CD4-positive, alpha-beta T cell treated with Interleukin-10 for 1 hour (primary cell): Measurements from ENCODE around the gene ZBTB44.
"Not testable (repeated sequence)": the region's sequence is repeated elsewhere in the genome, so short reads cannot be mapped to it uniquely, and the experiment has no call there.

ENCODE experiments used
- DNase-seq: peaks from one replicate; pipeline ENCODE4 v3.0.0-alpha.2; 2020

ZBTB44 gene

DNA sequence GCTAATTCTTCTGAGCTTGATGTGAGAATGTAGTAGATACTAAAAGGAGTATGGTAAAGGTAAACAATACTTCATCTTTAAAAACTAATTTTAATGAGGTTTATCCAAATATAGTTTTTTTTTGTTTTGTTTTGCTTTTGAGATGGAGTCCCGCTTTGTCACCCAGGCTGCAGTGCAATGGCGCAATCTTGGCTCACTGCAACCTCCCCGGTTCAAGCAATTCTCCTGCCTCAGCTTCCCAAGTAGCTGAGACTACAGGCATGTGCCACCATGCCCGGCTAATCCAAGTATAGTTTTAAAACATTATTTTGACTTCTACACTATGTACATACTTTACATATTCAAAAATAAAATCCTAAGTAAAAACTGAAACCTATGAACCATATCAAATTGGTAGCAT is 4.1 kb downstream of the ZBTB44 start:
- DNase-seq: no peak

DNA sequence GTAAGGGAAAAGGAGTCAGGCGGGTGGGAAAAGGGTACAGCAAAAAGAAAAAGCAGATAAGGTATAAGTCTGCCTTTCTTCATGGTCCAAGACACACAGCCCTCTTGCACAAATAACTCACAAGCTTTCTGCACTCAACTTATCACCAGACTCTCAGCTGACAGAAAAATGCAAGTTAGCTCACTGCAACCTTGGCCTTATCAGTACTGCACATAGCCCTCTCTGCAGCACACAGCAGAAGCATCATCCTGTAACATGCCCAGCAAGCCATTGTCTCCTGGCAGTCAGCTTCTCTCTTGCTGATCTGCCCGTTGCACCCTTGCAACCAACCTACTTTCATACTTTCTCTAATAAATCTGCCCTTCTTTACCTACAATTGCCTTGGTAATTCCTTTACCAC is 5.8 kb downstream of the ZBTB44 start:
- no peak for DNase-seq

DNA sequence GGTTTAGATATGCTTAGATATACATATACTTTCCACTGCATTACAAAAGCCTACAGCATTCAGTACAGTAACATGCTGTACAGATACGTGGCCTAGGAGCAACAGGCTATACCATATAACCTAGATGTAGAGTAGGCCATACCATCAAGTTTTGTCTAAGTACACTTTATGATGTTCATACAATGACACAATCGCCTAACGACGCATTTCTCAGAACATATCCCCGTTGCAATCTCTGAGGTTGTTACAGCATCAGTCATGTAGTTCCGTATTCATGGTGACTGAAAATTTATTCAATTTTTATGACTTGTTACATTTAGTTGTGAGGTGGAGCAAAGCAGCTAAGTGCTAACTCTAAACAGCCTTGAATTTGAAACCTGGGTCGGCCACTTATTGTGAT is 6.7 kb downstream of the ZBTB44 start:
- DNase-seq: no peak

DNA sequence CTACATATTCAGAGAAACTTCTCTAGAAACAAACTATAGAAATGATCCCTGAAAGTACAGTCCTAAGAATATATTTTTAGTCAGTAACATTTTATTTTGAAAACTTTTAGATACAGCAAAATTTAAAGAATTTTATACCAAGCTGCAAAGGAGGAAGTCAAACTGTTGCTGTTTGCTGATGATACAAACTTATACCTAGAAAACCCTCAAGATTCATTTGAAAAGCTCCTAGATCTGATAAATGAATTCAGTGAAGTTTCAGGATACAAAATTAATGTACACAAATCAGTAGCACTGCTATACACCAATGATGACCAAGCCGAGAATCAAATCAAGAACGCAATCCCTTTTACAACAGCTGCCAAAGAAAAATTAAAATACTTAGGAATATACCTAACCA is 10.1 kb downstream of the ZBTB44 start:
- DNase-seq: no peak

DNA sequence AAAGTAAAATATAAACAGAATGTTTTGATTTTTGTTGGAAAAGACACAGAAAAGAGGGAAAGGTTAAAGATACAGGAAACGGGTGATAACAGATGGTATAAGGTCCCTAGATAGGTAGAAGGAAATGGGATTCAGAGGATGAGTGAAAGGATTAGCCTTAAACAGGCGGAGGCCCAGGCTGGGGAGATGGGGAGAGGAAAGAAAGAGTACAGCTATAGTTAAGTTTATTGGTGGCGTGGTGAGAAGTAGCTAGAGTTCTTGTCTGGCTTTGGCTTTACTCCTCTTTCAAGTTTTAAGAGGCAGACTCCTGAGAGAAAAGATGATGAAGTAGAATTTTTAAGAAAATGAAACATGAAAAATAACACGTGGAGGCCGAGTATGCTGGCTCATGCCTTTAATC is 13.7 kb downstream of the ZBTB44 start:
- DNase-seq: no peak

DNA sequence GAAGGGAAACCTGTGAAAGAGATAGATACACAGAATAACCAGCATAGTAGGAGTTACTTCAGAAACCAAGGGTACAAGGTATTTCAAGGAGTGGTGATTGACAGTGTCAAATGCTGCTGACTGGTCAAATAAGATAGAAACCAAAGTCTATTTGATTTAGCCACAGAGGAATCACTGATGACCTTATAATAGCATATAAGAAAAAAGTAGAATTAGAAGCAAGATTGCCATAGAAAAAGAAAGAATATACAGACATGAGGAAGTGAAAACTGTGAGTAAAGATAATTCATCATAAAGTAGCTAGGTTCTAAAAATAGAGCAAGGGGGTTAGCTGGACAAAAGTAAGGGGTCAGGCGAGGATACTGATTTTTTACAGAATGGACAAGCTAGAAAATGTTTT is 14.2 kb downstream of the ZBTB44 start:
- no peak for DNase-seq

DNA sequence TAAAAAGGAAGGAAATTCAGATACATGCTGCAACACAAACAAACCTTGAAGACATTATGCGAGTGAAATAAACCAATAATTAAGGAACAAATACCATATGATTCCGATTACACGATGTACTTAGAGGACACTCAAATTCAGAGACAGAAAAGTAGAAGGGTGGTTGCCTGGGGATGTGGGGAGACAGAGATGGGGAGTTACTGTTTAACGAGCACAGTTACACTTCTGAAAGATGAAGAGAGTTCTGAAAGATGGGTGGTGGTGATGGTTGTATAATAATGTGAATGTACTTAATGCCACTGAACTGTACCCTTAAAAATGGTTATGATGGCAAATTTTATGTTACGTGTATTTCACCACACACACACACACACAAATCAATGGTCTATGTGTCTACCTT is 14.7 kb downstream of the ZBTB44 start:
- no peak for DNase-seq

DNA sequence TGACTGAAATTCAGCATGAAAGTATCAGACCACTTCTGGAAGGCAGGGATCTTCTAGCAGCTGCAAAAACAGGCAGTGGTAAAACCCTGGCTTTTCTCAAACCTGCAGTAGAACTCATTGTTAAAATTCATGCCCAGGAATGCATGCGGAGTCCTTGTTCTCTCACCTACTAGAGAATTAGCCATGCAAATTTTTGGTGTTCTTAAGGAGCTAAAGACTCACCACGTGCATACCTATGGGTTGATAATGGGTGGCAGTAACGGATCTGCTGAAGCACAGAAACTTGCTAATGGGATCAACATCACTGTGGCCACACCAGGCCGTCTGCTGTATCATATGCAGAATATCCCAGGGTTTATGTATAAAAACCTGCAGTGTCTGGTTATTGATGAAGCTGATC is 19.1 kb downstream of the ZBTB44 start:
- DNase-seq: no peak

DNA sequence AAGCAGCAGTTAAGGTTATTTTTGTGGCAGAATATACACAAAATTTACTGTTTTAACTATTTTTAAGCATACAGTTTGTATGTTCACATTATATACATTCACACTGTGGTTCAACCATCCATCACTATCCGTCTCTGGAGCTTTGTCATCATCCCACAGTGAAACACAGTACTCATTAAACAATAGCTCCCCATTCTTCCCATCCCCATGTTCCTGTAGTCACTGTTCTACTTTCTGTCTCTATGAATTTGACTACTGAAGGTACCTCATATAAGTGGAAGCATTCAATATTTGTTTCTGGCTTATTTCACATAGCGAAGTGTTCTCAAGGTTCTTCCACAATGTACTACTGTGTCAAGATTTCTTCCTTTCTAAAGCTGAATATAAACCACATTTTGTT is 32.6 kb downstream of the ZBTB44 start:
- no peak for DNase-seq

DNA sequence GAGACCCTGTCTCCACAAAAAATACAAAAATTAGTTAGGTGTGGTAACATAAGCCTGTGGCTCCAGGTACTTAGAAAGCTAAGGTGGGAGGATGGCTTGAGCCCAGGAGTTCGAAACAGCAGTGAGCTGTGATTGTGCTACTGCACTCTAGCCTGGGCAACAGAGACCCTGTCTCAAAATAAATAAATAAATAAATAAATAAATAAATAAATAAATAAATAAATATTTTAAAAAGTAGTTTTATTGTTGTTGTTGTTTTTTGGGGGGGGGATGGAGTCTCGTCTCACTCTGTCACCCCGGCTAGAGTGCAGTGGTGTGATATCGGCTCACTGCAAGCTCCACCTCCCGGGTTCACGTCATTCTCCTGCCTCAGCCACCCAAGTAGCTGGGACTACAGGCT is 33.4 kb downstream of the ZBTB44 start:
- DNase-seq: not testable (repeated sequence)

DNA sequence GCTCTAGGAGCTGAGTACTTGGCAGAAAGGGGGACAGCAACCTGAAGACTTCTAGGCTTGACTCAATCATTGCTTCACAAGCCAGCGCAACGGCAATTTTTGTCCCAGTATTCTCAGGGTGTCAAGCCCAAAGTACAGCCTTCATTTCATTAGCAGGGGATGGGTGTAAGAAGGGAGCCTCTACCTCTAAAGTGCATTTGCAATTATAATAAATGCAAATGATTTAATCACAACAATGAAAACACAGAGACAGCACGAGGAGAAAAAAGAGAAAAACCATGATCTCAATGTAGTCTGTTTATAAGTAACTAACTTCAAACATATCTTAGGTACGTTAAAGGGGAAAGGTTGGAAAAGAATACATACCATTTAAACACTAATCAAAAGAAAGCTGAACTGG is 34.7 kb downstream of the ZBTB44 start:
- DNase-seq: no peak

DNA sequence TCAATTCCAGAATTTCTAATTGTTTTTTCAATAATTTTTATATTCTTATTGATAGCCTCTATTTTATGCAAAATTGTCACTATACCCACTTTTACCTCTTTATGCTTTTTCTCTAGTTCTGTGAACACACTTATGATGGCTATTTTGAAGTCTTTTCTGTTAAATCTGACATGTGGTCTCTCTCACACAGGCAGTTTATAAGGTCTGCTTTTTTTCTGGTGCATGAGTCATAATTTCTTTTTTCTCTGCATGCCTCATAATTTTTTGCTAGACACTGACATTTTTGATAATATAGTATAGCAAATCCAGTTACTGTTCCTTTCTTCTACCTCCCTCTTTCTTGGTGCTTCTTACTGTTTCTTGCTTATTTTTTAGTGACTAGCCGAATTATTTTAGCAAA is 36.0 kb downstream of the ZBTB44 start:
- no peak for DNase-seq

DNA sequence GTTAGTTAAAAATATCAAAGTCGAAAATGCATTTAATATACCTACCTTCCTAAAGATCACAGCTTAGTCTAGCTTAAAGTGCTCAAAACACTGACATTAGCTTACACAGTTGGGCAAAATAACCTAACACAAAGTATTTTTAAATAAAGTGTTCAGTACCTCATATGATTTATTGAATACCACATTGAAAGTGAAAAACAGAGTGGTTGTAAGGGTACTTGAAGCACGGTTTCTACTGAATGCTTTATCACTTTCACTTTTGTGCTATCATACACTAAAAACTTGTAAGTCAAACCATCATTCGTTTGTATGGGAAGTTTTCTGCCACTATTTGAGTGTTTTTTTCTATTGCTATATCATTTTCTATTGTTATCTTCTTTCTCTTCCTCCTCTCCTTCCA is 36.6 kb downstream of the ZBTB44 start:
- no peak for DNase-seq

DNA sequence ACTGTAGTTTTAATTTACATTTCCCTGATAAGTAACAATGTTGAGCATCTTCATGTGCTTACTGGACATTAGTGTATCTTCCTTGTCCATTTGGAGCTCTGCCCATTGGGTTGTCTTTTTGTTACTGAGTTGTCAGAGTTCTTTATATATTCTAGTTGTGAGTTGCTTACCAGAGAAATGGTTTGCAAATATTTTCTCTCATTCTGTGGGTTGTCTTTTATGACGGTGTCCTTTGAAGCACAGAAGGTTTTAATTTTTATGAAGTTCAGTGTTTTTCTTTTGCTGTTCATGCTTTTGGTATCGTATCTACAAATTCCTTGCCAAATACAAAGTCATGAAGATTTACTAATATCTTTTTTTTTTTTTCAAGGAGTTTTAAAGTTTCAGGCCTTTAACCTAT is 42.4 kb downstream of the ZBTB44 start:
- DNase-seq: no peak

DNA sequence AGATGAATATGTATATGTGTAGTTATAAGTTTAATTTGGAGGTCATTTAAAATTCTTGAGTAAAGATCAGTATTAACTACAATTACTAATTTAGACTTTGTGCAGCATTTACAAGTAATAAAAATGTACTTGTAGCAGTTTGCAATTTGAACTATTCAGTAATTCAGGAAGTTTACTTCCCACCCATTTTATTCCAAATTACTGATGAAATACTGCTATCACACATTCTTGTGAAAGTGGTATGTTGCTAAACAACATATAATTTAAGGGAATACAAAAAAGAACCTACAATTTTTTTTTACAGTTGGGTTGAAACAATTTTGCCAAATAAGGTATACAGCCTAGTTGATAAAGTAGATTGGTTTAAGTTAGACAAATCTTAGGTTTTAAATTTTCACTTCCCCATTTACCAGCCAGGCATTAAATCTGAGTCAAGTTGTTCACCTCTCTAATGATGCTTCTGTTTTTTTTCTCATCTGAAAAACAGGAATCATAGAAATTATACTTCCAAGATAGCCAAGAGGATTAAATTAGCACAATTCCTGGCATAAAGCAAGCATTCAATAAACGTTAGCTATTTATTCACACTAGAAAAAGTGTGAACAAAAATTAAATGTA is 45.3 kb downstream of the ZBTB44 start:
- DNase-seq: no peak

DNA sequence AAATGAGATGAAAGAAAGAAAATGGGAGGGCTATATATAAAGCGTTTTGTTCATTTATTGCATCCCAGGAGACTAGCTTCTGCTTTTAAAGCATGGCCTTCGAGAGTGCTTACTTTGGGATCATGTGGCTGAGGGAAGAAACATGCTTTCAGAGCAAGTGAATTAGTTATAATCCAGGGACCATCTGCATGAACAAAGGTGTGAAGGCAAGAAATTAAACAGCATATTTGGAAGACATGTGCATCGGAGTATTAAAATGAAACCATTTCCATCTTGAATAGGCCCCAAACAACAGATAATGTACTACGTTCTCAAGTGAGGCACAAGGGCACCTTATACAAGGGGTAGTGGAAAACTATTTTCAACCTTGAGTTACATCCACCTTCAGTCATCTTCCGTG is 51.4 kb downstream of the ZBTB44 start:
- DNase-seq: no peak

DNA sequence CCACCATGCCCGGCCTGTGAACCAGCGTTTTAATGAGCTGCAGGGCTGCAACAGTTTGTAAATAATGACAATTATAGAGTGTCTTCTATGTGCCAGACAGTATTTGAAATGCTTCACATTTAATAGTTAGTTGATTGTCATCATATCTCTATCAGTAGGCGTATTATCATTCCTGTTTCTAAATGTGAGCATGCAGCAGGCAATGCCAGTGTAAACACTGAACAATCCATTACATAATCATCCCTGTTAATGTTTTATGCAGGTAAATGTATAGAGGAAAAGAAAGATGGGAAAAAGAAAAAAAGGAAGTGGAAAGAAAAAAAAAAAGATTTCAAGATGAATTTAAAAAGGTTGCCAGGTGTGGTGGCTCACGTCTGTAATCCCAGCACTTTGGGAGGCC is 52.3 kb downstream of the ZBTB44 start:
- no peak for DNase-seq

DNA sequence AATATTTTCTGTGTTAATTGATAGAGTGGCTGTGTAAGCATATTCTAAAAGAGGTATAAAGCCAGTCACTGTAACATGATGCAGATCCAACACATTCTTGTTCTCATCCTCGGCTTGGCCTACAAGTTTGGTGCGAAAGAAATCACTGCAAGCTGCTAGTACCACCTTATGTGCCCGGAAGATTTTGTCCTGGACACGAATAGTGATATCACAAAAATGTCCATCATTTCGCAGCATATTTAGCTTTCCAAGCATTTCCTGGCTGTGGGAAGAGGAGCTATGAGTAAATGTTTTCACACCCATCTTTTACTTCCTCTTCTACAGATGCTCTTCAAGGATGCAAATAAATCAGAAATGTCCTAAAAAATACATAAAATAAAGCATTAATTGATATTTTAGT is 53.1 kb downstream of the ZBTB44 start:
- DNase-seq: no peak

DNA sequence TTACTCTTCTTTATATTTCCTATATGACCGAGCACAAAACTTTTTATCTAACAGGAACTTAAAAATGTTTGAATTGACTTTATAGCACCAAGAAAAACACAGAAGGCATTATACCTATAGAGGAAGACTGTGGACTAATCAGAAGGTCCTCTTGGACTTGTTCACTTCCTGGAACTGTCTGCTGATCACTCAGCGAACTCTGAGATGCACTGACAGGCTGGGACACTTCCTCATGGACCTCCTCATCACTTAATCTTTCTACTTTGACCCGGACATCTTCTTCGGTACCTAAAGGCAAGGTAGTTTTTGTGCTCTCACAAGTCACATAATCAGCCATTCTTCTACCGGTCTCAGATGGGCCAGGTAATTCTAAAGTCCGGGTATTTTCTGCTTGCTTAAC is 54.0 kb downstream of the ZBTB44 start:
- no peak for DNase-seq

DNA sequence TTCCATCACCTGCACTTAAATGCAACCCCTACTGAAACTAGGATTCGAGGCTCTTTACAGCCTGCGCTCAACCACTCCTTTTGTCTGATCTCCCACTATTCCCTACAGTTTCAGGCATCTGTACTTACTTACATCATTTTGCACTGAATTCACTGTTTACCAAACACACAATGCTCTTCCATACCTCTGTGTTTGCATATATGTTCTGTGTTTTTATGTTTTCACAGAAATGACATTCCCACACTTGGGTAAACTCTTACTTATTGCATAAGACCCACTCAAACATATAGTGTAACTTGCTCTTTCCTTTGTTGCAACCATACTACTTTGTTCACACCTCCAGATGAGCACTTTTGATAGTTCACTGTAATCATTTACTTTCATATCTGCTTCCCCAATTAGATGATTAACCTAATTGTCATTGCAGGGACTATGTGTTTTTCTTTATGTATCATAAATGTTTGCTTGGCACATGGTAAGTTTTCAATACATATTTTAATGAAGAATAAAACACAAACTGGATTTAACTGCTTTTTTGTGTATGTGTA is 54.6 kb downstream of the ZBTB44 start:
- no peak for DNase-seq

DNA sequence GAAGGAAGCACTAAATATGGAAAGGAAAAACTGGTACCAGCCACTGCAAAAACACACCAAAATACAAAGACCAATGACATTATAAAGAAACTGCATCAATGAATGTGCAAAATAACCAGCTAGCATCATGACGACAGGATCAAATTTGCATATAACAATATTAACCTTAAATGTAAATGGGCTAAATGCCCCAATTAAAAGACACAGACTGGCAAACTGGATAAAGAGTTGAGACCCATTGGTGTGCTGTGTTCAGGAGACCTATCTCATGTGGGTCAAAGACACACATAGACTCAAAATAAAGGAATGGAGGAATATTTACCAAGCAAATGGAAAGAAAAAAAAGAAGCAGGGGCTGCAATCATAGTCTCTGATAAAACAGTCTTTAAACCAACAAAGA is 63.0 kb downstream of the ZBTB44 start:
- DNase-seq: not testable (repeated sequence)

DNA sequence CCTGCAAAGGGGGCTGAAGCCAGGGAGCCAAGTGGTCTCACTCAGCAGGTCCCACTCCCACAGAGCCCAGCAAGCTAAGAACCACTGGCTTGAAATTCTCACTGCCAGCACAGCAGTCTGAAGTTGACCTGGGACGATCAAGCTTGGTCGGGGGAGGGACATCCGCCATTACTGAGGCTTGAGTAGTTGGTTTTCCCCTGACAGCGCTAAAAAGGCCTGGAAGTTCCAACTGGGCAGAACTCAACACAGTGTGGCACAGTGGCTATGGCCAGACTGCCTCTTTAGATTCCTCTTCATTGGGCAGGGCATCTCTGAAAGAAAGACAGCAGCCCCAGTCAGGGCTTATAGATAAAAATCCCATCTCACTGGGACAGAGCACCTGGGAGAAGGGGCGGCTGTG is 64.8 kb downstream of the ZBTB44 start:
- DNase-seq: not testable (repeated sequence)

DNA sequence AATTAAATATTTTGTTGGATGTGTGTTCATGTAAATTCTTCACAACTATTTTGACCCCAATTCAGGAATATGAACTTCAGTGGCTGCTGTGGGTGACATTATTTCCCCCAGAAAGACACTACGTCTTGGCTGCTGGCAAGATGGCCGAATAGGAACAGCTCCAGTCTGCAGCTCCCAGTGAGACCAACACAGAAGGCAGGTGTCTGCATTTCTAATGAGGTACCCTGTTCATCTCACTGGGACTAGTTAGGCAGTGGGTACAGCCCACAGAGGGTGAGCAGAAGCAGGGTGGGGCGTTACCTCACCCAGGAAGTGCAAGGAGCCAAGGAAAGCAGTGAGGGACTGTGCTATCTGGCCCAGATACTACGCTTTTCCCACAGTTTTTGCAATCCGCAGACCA is 65.3 kb downstream of the ZBTB44 start:
- no peak for DNase-seq

DNA sequence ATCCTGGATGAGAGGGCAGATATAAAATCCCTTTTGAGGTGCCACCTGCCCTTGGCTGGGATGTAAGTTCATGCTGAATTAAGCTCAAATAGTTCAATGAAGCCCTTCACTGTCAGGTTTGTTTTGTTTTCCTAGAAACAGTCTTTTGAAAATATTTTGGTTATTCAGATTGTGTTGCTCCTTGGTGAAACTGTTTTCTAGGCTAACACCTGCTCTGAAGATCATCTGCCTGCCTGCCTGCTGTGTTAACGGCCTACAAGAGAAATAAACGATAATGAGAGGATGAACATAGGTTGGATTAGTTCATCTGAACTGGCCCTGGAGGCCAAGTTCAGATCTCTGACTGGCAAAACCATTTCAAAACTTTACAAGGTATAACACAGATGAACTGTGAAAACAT is 67.4 kb downstream of the ZBTB44 start:
- DNase-seq: no peak

DNA sequence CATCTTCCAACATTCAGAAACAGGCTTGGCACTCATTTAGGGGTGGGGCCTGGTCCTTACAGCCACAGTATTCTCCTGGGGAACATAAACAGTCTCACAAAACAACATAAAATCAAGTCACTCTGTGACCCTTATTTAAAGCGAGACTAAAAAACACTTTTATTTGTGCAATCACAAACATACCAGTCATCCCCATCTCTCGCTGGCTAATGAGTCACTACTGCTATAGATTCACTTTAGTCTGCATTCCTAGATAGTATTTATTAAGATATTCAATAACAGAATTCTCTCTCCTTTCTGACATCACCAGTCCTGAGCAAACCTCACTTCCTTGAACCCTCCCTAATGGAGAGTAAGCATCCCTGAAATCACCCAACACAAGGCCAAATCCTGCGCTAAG is 68.0 kb downstream of the ZBTB44 start:
- DNase-seq: no peak

DNA sequence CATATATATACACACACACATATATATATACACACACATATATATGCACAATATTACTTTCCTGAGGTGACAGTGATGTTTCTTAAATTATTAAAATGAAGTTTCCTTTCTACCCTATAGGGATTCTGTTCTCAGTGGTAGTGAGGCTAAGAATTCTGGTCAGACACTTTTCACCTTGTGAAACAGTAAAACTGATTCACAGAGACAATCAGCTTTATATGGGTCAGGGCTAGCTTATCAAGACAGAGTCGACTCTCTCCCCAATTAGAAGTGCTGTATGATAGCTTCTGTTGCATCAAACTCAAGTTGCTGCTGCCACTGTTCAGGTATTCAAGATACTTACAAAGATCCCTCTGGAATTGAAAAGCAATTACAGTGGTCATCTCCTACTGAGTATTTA is 68.4 kb downstream of the ZBTB44 start:
- DNase-seq: no peak
